Activated CD4-positive, alpha-beta T cell treated with anti-CD3 and anti-CD28 coated beads for 36 hours (primary cell): ENCODE results near the gene TMEM14A. TPM values are rescaled to one million over a fixed set of nuclear protein-coding genes. Genes with fewer than 3 reads are reported as not detected.
A peak's percentile ranks its signal among the peaks of the same experiment; 100 is the strongest.
"Not testable (repeated sequence)": the region's sequence is repeated elsewhere in the genome, so short reads cannot be mapped to it uniquely, and the experiment has no call there.

Experiments
- ATAC-seq: fragments of 200-7000 bp; cut with Tn5 transposase; one replicate; pipeline ENCODE4 v1.10.0; 2021; ENCODE audit warnings: mild to moderate bottlenecking, moderate library complexity
- CTCF ChIA-PET: fragments of 350-600 bp; sonication (Branson Sonifier 250); formaldehyde crosslinking; loops from one replicate; lab custom pipeline; 2021; ENCODE audit warnings: antibody characterized with exemption; lab: Charles Lee
- POLR2A ChIA-PET: fragments of 350-600 bp; sonication (Branson Sonifier 250); formaldehyde crosslinking; loops from one replicate; lab custom pipeline; 2021; ENCODE audit warnings: antibody characterized with exemption, inconsistent platforms; lab: Charles Lee
- DNase-seq: peaks from one replicate; pipeline ENCODE4 v3.0.0-alpha.2; 2020
- H3K27ac Mint-ChIP-seq: one replicate; pipeline ENCODE4 v1.8.0; 2021; ENCODE audit warnings: mixed read lengths
- H3K27me3 Mint-ChIP-seq: one replicate; pipeline ENCODE4 v1.8.0; 2021; ENCODE audit warnings: mixed read lengths
- H3K36me3 Mint-ChIP-seq: one replicate; pipeline ENCODE4 v1.8.0; 2021; ENCODE audit warnings: low read depth, mixed read lengths
- H3K4me1 Mint-ChIP-seq: one replicate; pipeline ENCODE4 v1.8.0; 2021; ENCODE audit warnings: mixed read lengths
- H3K4me3 Mint-ChIP-seq: one replicate; pipeline ENCODE4 v1.8.0; 2021; ENCODE audit warnings: mild to moderate bottlenecking, moderate library complexity, mixed read lengths
- H3K9me3 Mint-ChIP-seq: one replicate; pipeline ENCODE4 v1.8.0; 2021; ENCODE audit warnings: low read depth, mixed read lengths
- intact Hi-C, 2 experiments: fragments of 100-400 bp; cut with DNase I in 1 of 2; cut with micrococcal nuclease in 1 of 2; formaldehyde crosslinking; loops; one replicate each; pipeline versions ENCODE4 v1.14.2 to v1.15.1; 2022 to 2024; cut with DNase I, micrococcal nuclease
- total RNA-seq, 2 experiments: library from RNA; stranded (reverse); gene quantifications; one replicate each; pipeline ENCODE4 v1.2.3, GENCODE V29; 2021

Gene TMEM14A
- total RNA-seq, 2 experiments from 2014 or later = 10.4 to 18.8 TPM

- Mint-ChIP-seq H3K27ac (peak overlapping the region; percentile 32), H3K4me3 (peak overlapping the region; percentile 81), H3K9me3 (no peaks in the 10 kb centered on the region), H3K36me3 (peaks cover 12% of the 10 kb centered on the region), H3K27me3 (no peaks in the 10 kb centered on the region), H3K4me1 (peaks cover 46% of the 10 kb centered on the region)
- no peak for ATAC-seq
- CTCF ChIA-PET = interaction anchor here (0.8 to 1.4 kb wide), 6 partner anchors 9 to 255 kb away, joined by 3 to 7 read pairs (median 4); no protein-coding TSS in a partner anchor
- intact Hi-C loops = loop anchor here in 1 of 2 experiments (1.0 kb wide), 2 partner anchors 94 to 251 kb away; partner anchors contain the start of genes EFHC1 and TRAM2
- no peak for DNase-seq
- POLR2A ChIA-PET = interaction anchor here (1.1 kb wide), 1 partner anchor 250 kb away, joined by 3 read pairs; no protein-coding TSS in a partner anchor
Observed at GRCh38 chr6:52671676-52672075, 763 bp downstream of the TMEM14A start.

- DNase-seq (no peak), ATAC-seq (no peak)
- Mint-ChIP-seq H3K9me3 (no peaks in the 10 kb centered on the region), H3K27ac (no peak overlapping the region), H3K4me1 (peaks cover 40% of the 10 kb centered on the region), H3K4me3 (no peak overlapping the region), H3K36me3 (peaks cover 10% of the 10 kb centered on the region), H3K27me3 (no peaks in the 10 kb centered on the region)
- ChIA-PET POLR2A (interaction anchor here (0.5 to 0.6 kb wide), 3 partner anchors 141 to 378 kb away, joined by 3 to 5 read pairs (median 3); no protein-coding TSS in a partner anchor), CTCF (interaction anchor here (0.8 to 1.4 kb wide), 5 partner anchors 9 to 240 kb away, joined by 3 to 7 read pairs (median 4); no protein-coding TSS in a partner anchor)
- intact Hi-C loops = no loop called here
Observed at GRCh38 chr6:52672412-52673025, 1.6 kb downstream of the TMEM14A start.

GRCh38 chr6:52674666-52675065 lies 3.8 kb downstream of the TMEM14A start:
- ChIA-PET CTCF (interaction anchor here (0.6 to 1.9 kb wide), 5 partner anchors 8 to 275 kb away, joined by 3 to 5 read pairs (median 3); no protein-coding TSS in a partner anchor), POLR2A (no interaction called here)
- Mint-ChIP-seq H3K4me3 (no peak overlapping the region), H3K9me3 (no peaks in the 10 kb centered on the region), H3K27ac (no peak overlapping the region), H3K4me1 (peaks cover 35% of the 10 kb centered on the region), H3K36me3 (peaks cover 10% of the 10 kb centered on the region), H3K27me3 (no peaks in the 10 kb centered on the region)
- DNase-seq (no peak), ATAC-seq (no peak)
- intact Hi-C loops = no loop called here

GRCh38 chr6:52675372-52675771 lies 4.5 kb downstream of the TMEM14A start:
- CTCF ChIA-PET = no interaction called here
- peaks cover 10% of the 10 kb centered on the region for H3K36me3 Mint-ChIP-seq
- no peaks in the 10 kb centered on the region for H3K9me3 Mint-ChIP-seq
- DNase-seq (no peak), ATAC-seq (no peak)
- POLR2A ChIA-PET = no interaction called here
- H3K27ac Mint-ChIP-seq = no peak overlapping the region
- no peak overlapping the region for H3K4me3 Mint-ChIP-seq
- intact Hi-C loops = no loop called here
- H3K27me3 Mint-ChIP-seq = no peaks in the 10 kb centered on the region
- peaks cover 31% of the 10 kb centered on the region for H3K4me1 Mint-ChIP-seq

GRCh38 chr6:52676631-52677030 lies 5.7 kb downstream of the TMEM14A start:
- ATAC-seq, H3K27me3 Mint-ChIP-seq, H3K4me3 Mint-ChIP-seq, H3K9me3 Mint-ChIP-seq, H3K27ac Mint-ChIP-seq, DNase-seq, CTCF ChIA-PET, intact Hi-C loops, POLR2A ChIA-PET: not testable (repeated sequence)
- Mint-ChIP-seq H3K36me3 (peaks cover 11% of the 10 kb centered on the region), H3K4me1 (peaks cover 23% of the 10 kb centered on the region)

- no peak for DNase-seq
- Mint-ChIP-seq H3K4me3 (no peak overlapping the region), H3K27ac (no peak overlapping the region), H3K27me3 (no peaks in the 10 kb centered on the region), H3K36me3 (peaks cover 11% of the 10 kb centered on the region), H3K4me1 (peaks cover 3% of the 10 kb centered on the region), H3K9me3 (no peaks in the 10 kb centered on the region)
- CTCF ChIA-PET = no interaction called here
- intact Hi-C loops = no loop called here
- POLR2A ChIA-PET = no interaction called here
- no peak for ATAC-seq
Observed at GRCh38 chr6:52681416-52681815, 10.5 kb downstream of the TMEM14A start.

- H3K4me1 Mint-ChIP-seq = peaks cover 3% of the 10 kb centered on the region
- no peaks in the 10 kb centered on the region for H3K27me3 Mint-ChIP-seq
- no peak overlapping the region for H3K4me3 Mint-ChIP-seq
- ATAC-seq = no peak
- no peaks in the 10 kb centered on the region for H3K9me3 Mint-ChIP-seq
- ChIA-PET POLR2A (no interaction called here), CTCF (interaction anchor here (0.6 to 0.7 kb wide), 2 partner anchors 248 to 308 kb away, joined by 3 read pairs; partner anchors contain the start of gene GSTA4)
- intact Hi-C loops = no loop called here
- H3K36me3 Mint-ChIP-seq = peaks cover 14% of the 10 kb centered on the region
- no peak for DNase-seq
- H3K27ac Mint-ChIP-seq = no peak overlapping the region
Observed at GRCh38 chr6:52686878-52687699, 16.2 kb downstream of the TMEM14A start.

GRCh38 chr6:52689857-52690256 lies 18.9 kb downstream of the TMEM14A start:
- POLR2A ChIA-PET = no interaction called here
- Mint-ChIP-seq H3K4me3 (no peak overlapping the region), H3K36me3 (peaks cover 10% of the 10 kb centered on the region), H3K27me3 (no peaks in the 10 kb centered on the region), H3K9me3 (no peaks in the 10 kb centered on the region), H3K27ac (no peak overlapping the region), H3K4me1 (peaks cover 2% of the 10 kb centered on the region)
- DNase-seq (no peak), ATAC-seq (no peak)
- CTCF ChIA-PET = no interaction called here
- intact Hi-C loops = no loop called here

GRCh38 chr6:52691718-52692117 lies 20.8 kb downstream of the TMEM14A start:
- DNase-seq (no peak), ATAC-seq (no peak)
- H3K27me3 Mint-ChIP-seq = peaks cover 2% of the 10 kb centered on the region
- ChIA-PET CTCF (no interaction called here), POLR2A (no interaction called here)
- H3K27ac Mint-ChIP-seq = no peak overlapping the region
- no peak overlapping the region for H3K4me3 Mint-ChIP-seq
- intact Hi-C loops = no loop called here
- H3K4me1 Mint-ChIP-seq = no peaks in the 10 kb centered on the region
- H3K9me3 Mint-ChIP-seq = no peaks in the 10 kb centered on the region
- peaks cover 5% of the 10 kb centered on the region for H3K36me3 Mint-ChIP-seq

GRCh38 chr6:52693773-52694172 lies 22.9 kb downstream of the TMEM14A start:
- ChIA-PET CTCF (interaction anchor here (1.0 to 1.1 kb wide), 2 partner anchors 41 to 118 kb away, joined by 4 read pairs; no protein-coding TSS in a partner anchor), POLR2A (no interaction called here)
- no peak overlapping the region for H3K27ac Mint-ChIP-seq

GRCh38 chr6:52694404-52694803 lies 23.5 kb downstream of the TMEM14A start:
- Mint-ChIP-seq H3K4me3 (no peak overlapping the region), H3K9me3 (no peaks in the 10 kb centered on the region), H3K4me1 (no peaks in the 10 kb centered on the region), H3K27ac (no peak overlapping the region), H3K27me3 (peaks cover 2% of the 10 kb centered on the region), H3K36me3 (no peaks in the 10 kb centered on the region)
- CTCF ChIA-PET = interaction anchor here (1.0 to 1.1 kb wide), 2 partner anchors 42 to 118 kb away, joined by 4 read pairs; no protein-coding TSS in a partner anchor
- no peak for DNase-seq
- no peak for ATAC-seq
- POLR2A ChIA-PET = no interaction called here
- intact Hi-C loops = no loop called here

More at GRCh38 chr6:52693773-52694172, 22.9 kb downstream of the TMEM14A start:
- H3K4me1 Mint-ChIP-seq = no peaks in the 10 kb centered on the region
- no peak for ATAC-seq
- H3K9me3 Mint-ChIP-seq = no peaks in the 10 kb centered on the region
- H3K27me3 Mint-ChIP-seq = peaks cover 2% of the 10 kb centered on the region
- intact Hi-C loops = no loop called here
- no peak for DNase-seq
- H3K4me3 Mint-ChIP-seq = no peak overlapping the region
- H3K36me3 Mint-ChIP-seq = no peaks in the 10 kb centered on the region
